CD4-positive, alpha-beta T cell treated with Interleukin-12 subunit alpha and Interleukin-12 subunit beta, for 1 hour (primary cell): ENCODE results near the gene SEC31A.
"Not testable (repeated sequence)": the region's sequence is repeated elsewhere in the genome, so short reads cannot be mapped to it uniquely, and the experiment has no call there.

ENCODE experiments used
- DNase-seq: peaks from one replicate; pipeline ENCODE4 v3.0.0-alpha.2; 2020

Gene SEC31A

GRCh38 chr4:82896755-82897154 is 5.8 kb upstream of the SEC31A start:
- no peak for DNase-seq

DNA sequence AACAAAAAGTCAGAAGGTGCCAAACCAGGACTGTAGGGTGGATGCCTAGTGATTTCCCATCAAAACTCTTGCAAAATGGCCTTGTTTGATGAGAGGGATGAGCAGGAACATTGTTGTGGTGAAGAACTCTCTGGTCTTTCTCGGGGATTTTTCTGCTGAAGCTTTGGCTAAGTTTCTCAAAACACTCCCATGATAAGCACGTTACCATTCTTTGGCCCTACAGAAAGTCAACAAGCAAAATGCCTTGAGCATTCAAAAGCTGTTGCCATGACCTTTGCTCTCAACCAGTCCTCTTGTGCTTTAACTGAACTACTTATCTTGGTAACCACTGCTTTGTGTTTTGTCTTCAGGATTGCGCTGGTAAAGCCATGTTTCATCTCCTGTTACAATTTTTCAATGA is 3.0 kb upstream of the SEC31A start:
- DNase-seq: no peak

GRCh38 chr4:82892467-82892802 is 1.5 kb upstream of the SEC31A start:
- no peak for DNase-seq

- DNase-seq: no peak
These were observed 934 bp upstream of the SEC31A start for GRCh38 chr4:82891707-82892466.

- no peak for DNase-seq
These were observed 439 bp downstream of the SEC31A start for GRCh38 chr4:82890528-82890900.

GRCh38 chr4:82889287-82889686 is 1.7 kb downstream of the SEC31A start:
- no peak for DNase-seq

DNA sequence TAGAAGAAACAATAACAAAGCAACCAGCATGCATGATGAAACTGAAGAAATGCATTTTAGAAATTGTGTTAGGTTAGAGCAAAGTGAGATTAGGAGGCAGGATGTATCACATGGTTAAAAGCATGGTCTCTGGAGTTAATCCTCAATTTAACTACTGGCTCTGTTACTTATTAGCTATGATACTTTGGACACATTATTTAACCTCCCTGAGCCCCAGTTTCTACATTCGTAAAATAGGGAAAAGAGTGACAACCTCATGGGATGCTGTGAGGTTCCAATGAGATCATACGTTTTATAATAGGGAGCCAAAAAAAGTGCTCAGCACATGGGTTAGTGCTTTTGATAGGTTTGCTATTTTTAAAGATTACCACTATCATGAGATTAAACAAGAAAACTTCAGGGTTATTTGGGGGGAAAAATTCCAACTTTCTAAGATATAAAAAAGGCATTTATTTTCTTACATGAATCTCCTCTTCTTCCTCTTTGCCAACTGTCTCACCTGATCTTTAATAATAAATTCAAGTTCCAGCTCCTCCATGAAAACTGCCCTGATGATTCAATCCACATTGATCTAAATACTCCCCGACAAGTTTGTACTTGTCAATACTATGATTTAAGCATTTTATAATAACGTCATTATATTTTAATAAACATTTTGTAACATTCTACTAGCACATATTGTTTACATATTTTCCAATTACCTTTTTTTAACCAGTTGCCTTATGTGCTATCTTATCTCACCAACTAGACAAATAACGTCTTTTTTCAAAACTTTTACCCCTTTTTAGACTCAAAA is 4.6 kb downstream of the SEC31A start:
- DNase-seq: no peak

GRCh38 chr4:82885410-82885809 is 5.5 kb downstream of the SEC31A start:
- DNase-seq: no peak

DNA sequence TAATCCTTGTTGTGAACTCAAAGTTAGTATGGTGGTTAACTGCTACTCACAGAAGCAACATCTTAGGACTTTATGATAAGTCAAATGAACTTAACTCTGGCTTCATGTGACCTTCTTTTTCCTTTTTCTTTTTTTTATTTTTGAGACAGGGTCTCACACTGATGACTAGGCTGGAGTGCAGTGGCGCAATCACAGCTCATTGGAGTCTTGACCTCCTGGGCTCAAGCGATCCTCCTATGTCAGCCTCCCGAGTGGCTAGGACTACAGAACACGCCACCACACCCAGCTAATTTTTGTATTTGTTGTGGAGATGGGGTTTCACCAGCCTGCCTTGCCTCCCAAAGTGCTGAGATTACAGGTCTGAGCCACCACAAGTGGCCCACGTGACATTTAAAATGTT is 22.4 kb downstream of the SEC31A start:
- no peak for DNase-seq

GRCh38 chr4:82866706-82867385 is 24.1 kb downstream of the SEC31A start:
- DNase-seq: no peak

DNA sequence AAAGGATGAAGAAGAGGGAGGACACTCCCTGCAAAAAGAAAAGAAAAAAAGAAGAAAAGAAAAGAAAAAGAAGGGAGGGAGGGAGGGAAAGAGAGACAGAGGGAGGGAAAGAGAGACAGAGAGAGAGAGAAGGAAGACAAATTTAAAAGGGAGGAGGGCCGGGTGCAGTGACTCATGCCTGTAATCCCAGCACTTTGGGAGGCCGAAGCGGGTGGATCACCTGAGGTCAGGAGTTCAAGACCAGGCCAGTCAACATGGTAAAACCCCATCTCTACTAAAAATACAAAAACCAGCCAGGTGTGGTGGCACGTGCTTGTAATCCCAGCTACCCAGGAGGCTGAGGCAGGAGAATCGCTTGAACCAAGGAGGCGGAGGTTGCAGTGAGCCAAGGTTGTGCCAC is 24.9 kb downstream of the SEC31A start:
- DNase-seq: not testable (repeated sequence)

DNA sequence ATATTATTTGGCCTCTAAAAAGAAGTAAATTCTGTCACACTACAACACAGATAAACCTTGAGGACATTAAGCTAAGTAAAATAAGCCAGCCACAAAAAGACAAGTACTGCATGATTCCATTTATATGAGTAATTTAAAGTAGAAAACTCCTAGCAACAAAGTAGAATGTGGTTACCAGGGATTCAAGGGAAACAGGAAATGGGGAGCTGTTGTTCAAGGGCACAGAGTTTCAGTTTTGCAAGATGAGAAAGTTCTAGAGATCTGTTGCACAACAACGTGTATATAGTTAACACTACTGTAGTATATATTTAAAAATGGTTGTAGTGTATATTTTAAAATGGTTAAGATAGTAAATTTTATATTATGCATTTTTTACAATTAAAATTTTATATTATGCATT is 25.4 kb downstream of the SEC31A start:
- DNase-seq: peak; percentile 52

DNA sequence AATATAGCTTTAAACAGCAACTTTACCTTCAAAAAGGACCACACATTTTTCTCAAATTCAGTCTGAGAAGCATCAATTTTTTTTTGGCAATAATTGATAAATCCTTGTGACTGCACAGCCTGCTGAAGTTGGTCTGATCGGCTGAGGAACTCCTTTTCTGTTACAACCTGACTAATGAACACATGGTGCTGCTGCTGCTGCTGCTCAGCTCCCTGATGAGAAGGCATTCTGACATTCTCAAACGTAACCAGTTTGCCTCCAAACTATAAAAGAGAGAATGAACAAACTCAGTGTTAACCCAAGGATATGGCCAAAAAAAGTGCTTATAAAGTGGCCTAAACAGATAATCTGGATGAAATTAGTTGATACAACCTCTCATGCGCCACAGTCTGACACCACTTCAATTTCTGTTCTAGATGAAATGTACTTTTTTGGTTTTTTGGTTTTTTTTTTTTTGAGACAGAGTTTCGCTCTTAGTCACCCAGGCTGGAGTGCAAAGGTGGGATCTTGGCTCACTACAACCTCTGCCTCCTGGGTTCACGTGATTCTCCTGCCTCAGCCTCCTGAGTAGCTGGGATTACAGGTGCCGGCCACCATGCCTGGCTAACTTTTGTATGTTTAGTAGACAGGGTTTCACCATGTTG is 26.5 kb downstream of the SEC31A start:
- DNase-seq: no peak

GRCh38 chr4:82861529-82861928 is 29.4 kb downstream of the SEC31A start:
- DNase-seq: no peak

GRCh38 chr4:82860487-82860886 is 30.5 kb downstream of the SEC31A start:
- DNase-seq: not testable (repeated sequence)

- DNase-seq: no peak
These were observed 38.1 kb downstream of the SEC31A start for GRCh38 chr4:82852751-82853285.

GRCh38 chr4:82851885-82852750 is 38.8 kb downstream of the SEC31A start:
- DNase-seq: peak; percentile 48

GRCh38 chr4:82851318-82851717 is 39.6 kb downstream of the SEC31A start:
- no peak for DNase-seq

DNA sequence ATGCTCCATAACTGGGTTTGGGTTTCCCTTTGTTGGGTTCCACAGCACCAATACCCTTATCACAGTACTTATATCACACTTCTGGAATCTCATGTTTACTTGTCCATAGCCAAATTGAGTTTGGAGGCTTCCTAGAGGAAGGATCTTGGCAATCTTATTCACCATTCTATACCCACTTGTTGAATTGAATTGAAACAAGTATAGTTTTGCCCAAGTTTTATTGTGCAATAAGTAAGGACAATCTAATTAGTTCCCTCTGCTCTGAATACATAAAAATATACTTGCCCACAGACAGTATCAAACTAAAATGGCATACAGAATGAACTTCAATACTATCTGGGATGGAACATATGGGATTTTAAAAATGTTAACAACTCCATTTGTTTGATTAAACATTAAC is 40.3 kb downstream of the SEC31A start:
- no peak for DNase-seq

DNA sequence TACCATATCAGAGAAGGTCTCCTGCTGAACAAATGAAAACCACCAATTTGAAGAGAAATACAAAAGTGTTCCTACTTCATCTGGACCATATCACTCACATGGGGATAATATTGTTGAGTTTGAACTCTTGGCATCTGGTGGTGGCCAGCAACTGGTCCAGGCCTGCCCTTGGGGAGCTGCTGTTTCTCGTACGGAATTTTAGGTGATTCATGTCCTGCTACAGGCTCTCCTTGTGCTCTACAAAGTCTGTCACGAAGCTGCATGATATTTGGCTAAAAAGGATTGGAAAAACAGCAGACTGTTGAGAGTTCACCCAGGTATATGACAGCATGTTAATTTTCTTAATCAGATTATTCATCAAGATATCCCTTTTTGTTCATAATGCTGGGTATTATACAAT is 42.2 kb downstream of the SEC31A start:
- DNase-seq: no peak

DNA sequence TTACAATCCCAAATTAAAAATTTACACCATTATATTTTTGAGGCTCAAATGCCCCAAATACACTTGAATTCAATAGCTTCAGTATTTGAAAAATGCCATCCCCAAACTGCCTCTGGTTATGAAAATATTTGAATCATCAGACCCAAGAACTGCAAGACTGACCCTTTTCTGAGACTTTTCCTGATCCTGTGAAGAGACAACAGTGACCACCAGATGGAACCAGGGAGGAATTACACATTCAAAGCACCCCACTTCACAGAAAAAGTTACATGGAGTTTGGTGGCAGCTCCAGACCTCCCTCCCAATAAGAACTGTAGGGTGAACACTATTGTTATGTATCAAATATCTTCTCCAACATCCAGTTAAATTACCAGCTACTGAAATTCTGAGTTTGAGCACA is 48.4 kb downstream of the SEC31A start:
- no peak for DNase-seq

DNA sequence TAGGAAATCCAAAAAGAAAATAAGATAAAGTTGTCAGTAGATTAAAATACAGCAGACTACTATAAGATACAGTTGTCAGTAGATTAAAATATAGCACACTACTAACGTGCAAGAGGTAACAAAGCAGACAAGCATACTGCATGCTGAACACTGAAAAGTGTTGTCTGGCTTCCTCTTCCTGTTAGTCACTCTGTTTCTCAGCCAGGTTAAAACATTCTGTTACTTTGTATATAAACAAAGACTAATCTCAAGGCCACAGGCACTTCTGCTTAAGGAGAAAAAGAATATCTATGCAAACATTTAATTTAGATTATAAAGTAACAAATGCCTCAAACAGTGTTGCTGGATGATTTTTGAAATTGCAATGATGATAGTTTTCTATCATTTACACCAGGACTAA is 51.3 kb downstream of the SEC31A start:
- no peak for DNase-seq
